T-helper 22 cell (primary cell): ENCODE results near the gene NTMT1.

ENCODE experiments used
- DNase-seq: peaks from one replicate; pipeline ENCODE4 v3.0.0-alpha.2; 2020; ENCODE audit warnings: low read depth

Gene NTMT1

DNA sequence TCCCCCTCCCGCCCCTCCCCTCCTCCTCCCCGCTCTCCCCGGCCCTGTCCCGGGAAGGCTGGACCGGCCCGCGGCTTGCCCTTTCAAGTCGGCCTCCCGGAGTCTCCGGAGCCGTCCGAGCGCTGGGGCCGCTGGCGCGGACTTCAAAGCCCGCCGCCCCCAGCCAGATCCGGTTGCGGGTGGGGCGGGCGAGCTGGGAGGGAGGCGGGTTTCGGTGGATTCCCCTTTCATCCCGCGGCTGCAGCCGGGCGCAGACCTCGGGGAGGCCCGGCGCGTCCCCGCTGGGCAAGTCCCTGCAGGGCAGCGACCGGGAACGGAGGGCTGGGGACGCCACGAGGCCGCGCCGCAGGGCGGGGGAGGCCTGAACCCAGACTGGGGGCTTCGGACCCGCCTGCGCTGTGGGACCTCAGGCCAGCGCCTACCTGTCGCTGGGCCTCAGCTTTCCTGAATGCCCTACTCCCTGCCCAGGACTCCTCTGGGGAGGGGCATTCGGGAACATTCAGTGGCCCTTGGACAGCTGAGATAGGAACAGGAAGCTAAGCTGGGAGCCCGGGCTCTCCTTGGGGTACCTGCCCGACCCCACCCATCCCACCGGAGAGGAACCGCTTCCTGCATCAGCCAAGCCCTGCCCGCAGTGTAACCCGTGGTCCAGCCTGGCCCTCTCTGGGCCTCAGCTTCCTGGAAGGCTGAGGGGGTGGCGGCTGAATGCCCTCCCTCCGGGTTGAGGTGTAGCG is 28.4 kb upstream of the NTMT1 start:
- DNase-seq, result no peak

DNA sequence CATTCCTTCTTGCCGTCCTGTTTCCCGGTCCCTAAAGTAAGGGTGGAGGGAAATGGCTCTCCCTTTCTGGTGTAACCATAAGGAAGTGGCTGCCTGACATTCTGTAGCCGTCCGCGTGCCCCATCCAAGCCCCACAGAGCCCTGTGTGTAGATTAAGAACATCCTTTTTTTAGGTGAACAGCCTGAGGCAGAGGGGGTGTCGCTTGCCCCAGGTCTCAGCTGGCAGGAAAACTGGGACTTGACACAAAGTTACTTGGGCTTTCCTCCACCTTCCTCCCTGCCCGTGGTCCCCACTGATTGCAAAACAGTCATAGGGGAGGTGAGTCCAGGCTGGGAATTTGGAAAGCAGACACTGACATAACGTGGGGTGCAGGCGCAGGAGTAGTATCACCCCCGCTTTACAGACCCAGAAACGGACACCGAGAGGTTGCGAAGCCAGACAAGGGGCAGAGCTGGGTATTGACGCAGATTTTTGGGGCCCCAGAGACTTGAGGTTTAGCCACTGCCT is 27.8 kb upstream of the NTMT1 start:
- no peak for DNase-seq

DNA sequence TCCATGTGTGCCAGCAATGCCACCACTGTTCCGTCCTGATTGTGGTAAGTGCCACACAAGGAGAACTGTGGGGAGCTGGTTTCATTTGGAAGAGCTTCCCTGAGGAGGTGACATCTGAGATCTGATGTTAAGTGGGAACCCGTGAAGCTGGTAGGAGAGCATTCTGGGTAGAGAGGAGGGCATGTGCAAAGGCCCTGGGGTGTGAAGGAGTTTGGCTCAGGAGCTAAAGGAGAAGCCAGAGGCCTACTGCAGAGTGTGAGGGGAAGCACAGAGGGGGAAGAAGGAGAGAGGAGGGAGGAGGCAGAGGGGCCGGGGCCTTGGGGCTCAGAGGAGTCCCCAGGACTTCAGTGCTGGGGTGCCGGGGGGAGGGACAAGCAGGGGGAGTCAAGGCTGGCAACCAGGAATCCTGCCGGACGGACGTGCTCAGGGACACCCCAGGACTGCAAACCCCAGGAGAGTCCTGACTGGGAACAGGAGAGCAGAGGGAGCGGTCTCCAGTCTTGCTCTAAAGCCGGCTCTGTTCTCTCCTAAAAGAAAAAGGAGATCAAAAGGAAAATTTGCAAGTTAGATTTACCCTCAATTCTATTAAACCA is 24.8 kb upstream of the NTMT1 start:
- no peak for DNase-seq

DNA sequence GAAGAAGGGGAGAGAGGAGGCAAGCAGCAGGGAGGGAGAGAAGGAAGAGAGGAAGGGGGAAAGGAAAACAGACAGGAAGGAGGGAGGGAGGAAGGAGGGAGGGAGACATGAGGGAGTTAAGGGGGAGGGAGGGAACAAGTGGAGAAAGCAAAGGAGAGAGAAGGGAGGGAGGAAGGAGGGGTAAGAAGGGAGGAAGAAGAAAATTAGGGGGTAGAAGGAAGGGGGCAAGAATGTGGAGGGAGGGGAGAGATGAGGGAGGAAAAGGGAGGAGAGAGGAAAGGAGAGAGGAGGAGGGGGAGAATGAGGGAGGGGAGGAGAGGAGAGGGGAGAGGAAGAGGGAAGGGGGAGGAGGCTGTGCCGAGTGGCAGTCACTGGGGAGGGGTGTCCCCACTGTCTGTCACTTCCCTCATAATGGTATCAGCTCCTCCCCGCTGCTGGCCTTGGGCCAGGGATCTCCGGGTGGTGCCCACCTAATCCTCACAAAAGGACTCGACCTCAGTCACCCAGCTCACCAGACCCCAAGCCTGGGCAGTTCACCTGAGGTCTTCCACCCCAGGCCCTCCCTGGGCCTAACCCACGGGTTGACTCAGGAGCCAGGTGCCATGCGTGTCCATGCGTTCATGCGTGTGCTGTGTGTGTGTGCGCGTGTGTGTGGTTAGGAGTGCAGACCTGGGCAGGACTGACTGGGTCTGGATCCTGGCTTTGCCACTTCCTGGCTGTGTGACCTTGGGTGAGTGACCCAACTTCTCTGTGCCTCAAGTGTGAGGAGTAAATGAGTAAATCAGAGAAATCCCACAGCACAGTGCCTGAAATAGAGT is 23.2 kb upstream of the NTMT1 start:
- DNase-seq, result no peak

DNA sequence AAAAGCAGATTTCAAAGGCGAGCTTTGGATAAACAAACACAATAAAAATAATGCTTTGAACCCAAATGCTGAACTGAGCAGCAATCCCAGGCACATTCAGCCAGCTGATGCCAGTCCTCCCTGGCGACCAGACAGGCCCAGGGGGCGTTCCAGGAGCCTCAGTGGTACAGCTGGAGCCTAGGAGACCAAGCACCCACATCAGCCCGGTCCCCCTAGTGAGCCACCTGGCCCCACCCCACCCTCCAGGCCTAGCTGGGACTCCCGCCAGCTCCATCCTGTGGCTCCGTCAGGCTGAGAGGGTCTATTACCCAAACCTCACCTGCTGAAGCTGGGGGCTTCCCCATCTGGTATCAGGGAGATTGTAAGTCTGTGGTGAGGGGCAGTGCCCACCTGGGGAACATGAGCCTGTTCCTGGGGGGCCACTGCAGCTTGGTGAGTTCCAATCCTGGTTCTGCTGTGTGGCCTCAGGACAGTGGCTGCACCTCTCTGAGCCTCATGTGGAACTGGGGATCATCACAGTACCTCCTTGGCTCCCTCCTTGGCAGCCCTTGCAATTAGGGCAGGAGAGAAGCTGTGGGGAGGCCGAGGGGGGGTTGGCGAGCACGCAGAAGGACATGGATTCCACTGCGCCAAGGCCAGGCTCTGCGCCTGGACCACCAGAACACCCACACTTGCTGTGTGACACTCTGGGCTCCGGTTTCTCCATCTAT is 21.8 kb upstream of the NTMT1 start:
- no peak for DNase-seq

DNA sequence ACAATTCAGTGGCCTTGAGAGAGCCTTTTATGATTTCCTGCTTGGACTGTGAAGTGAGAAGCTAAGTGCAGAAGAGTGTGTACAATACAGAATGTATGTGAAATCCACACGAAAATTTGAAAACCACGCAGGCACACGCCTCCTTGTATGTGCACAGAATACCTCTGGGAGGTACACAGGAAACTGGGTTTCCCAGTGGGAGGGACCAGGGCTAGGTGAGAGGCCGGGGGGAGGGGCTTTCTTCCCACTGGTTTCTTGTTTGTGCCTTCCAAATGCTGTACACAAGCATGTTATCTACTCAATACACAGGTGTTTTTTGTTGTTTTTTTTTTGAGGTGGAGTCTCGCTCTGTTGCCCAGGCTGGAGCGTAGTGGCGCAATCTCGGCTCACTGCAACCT is 21.2 kb upstream of the NTMT1 start:
- DNase-seq, result no peak

DNA sequence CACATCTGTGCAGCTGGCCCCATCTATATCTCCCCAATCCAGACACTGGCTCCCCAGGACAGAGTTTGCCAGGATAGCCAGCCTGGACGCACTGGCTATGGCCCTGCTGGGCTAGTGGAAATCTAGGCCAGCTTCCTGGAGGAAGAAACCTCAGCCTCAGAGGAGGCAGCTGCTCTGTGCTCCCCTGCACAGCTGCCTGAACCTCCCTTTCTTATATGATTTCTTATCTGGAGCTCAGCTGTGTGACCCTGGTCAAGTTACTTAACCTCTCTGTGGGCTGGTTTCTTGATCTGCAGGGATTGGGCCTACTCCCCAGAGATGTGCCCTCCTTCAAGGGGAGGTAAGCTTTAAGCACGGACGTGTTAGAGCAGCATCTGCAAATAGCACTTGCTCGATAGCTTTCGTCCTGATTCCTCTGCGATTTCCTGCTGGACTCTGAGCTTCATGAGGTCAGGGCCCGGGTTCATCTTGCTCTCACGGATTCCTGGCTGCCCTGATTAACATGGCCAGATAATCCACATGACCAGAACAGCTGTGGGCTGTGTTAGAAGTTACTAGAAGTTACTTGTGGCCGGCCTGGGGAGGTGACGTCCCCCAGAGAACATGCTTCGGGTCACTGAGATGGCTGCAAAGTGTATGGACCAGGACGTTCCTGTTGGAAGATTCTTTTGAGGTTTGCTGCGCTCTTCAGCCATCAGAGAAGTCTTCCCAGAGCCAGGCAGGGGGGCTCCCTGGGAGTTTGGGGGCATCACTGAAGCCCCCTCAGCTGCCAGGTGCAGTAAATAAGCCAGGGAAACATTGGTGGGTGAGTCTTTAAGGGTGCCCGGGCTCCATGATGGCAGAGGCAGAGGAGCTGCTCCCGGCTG is 19.6 kb upstream of the NTMT1 start:
- DNase-seq, result no peak

DNA sequence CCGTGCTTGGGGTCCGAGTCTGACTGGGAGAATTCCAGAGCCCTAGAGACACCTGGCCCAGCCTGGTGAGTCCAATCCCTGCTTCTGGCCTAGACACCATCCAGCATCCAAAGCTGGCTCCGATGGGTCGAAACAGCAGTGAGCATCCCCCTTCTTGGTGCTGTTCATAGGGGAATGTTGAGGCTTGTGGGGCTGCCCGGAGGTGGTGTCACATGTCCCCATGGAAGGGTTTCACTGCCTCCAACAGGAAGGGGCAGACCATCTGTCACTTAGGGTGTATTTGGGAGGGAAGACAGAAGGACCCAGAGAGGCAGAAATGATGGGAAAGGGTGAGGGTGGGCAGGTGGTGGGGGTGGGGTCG is 19.0 kb upstream of the NTMT1 start:
- DNase-seq, result no peak

DNA sequence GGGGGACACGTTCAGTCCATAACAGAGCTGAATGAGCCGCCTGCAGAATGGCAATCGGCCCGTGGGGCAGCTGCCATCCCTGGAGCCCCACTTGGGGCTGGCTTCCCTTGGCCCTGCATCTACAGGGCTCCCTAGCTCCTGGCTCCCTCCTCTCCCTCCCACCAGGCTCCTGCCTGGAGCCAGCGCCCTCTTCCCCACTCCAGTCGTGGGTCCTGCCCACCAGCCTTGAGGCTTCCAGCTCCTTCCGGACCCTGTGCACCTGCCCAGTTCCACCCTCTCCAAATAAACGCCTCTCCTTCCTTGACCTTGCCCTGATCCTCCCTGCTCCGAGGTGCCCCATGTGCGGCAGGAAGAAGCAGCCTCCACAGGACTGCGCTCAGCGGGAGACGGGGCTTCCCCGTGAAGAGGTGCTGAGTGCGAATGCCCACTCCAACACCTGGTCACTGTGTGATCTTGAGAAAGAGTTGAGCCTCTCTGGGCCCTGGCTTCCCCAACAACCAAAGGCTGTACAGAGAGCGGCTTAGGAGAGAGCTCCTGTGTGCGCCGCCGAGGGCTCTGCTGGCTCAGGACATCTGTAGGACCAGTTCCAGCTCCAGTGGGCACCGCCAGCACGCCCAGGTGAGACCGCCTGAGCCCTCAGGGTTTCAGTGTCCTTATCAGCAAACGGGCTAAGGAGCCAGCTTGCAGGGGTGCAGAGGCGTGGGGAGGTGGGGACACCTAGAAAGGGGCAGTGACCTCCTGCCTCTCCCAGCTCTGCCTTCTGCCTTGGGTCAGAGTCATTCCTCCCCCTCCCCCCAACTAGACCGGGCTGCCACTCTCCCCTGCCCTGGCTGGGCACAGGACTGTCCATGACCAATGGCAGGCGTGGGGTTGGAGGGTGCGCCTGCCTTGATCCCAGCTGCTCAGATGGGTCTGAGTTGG is 17.1 kb upstream of the NTMT1 start:
- no peak for DNase-seq

DNA sequence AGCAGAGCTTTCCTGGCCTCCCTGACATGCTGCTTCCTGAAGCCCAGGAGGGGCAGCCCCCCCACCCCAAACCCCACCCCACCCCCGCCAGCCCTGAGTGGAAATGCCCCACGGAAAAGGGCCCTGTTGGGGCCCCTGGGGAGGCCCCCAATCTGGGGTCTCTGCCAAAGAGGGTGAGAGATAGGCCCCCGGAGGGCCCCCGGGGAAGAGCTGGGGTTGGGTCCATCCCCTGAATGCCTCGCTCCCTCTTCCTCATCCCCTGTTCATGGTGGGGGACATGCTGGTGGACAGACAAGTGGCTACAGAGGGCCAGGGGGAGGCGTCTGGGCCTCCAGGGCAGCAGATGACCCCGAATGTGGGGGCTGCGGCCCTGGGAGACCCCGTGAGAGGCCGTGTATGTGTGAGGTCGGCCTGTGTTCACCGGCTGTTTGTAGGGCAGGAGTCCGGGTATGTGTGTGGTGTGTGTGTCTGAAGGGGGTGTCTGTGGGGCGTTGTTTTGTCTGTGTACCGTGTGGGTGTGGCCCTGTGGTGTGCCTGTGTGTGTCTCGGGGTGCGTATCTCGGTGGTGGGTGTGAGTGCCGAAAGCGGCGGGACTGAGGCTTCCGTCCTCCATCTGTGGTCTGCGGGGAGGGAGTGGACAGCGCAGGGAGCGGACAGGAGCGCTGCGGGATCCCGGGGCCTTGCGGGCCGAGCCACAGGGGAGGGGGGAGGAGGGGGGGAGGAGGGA is 16.3 kb upstream of the NTMT1 start:
- peak; percentile 61 for DNase-seq

DNA sequence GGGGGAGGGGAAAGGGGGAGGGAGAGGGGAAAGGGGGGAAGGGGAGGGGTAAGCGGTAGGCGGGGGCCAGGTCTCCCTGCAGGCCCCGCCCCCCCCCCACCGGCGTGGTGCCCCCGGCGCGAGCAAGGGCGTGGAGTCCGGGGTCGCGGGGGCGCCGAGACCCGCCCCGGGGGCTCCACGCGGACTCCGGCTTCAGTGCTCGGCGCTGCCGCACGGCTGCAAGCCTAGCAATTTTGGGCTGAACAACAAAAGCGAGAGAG is 15.8 kb upstream of the NTMT1 start:
- no peak for DNase-seq

DNA sequence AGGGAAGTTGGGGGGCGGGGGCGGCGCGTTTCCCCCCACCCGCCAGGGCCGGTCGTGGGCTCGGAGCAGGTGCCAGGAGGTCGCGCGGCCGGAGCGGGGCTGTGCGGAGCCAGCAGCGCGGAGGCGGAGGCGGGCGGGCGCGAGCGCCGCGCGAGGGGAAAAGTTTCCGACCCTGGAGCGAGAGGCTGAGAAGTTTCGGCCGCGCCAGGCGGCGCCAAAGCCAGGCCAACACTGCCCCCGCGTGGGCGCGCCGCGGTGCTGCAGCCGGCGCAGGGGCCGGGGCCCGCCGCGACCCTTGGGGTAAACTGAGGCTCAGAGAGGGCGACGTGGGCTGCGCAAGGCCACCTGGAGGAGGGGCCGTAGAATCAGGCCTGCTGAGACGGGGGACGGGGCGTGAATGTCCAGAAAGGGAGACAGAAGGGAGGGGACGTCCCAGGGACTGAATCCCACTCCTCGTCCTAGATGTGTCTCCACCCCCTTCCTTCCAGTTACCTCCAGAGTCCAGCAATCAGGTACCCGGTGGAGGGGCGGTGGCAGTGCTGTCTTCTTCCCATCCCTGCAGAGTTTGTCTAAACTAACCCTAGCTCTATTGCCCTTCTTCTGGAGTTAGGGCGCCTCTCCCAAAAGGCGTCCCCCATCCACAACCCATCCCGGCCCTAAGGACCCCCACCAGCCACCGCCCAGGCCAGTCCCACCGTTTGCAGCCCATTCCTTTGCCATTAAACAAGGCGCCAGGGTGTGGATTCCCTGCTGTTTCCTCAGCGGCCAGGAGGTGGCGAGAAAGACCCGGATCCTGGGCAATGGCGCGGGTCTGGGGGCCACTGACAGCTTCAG is 15.3 kb upstream of the NTMT1 start:
- peak; percentile 40 for DNase-seq

DNA sequence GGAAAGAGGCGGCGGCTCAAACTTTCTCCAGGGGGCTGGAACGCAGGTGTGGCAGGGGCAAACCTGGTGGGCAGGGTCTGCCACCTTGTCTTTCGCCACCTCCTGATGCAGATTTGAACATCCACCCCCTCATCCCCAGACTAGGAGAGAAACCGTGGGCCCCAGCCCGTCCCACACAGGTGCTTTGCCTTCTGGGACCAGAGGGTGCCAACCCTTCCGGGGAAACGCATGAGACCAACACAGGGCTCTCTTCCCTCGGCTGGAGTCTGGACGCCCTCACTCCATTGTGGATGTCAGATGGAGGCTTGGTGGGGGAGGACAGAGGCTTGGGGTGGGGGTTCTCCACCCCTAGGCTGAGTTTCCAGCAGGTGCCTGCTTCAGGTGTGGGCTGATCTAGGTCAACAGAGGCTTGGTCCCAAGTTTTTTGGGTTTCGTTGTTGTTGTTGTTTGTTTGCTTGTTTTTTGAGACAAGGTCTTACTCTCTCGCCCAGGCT is 14.6 kb upstream of the NTMT1 start:
- DNase-seq, result no peak

DNA sequence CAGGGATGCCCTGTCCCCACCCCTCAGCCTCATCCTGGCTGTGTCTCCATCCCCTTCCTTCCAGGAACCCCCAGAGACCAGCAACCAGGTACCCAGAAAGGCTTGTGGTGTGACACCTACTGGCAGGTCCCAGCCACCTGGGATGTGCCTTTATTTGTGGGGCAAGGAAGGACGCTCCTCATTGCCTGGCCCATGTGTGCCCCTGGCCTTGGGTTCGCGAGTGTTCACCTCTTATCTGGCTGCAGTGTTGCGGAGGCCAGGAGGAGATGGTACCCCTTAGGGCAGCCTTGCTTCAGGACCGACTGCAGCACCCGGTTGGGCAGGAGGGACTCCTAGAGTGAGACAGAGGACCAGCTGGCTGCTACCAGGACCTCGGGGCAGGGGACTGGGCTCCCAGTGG is 13.8 kb upstream of the NTMT1 start:
- no peak for DNase-seq

DNA sequence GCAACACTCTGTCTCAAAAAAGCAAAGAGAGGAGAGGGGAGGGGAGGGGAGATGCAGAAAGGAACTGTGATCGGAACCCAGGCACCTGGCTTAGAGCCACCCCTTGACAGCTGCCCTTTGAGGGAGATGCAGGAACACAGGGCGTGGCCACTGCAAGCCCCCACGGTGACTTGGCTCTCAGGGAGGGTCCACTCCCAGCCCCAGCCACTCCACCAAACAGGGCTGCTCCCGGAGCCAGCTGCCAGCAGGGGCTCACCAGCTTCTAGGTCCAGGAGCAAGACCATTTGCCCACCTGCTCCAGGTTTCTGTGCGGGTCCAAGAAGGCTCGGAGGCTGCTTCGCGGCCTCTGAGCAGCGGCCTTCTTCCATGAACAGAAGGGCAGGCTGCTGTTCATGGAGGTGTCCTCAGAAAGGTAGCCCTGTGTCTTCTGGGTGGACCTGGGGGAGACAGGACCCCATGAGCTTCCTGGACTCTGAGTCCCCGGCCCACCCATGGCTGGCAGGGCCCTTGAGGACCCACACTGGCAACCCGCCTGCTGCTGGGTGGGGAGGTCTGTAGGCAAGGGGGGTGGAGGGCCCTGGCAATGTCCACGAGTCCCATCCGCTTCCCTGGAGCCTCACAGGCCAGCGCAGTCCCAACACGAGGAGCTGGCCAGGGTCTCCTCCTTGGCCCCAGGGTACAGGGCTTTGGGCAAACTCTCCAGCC is 13.0 kb upstream of the NTMT1 start:
- DNase-seq, result no peak

DNA sequence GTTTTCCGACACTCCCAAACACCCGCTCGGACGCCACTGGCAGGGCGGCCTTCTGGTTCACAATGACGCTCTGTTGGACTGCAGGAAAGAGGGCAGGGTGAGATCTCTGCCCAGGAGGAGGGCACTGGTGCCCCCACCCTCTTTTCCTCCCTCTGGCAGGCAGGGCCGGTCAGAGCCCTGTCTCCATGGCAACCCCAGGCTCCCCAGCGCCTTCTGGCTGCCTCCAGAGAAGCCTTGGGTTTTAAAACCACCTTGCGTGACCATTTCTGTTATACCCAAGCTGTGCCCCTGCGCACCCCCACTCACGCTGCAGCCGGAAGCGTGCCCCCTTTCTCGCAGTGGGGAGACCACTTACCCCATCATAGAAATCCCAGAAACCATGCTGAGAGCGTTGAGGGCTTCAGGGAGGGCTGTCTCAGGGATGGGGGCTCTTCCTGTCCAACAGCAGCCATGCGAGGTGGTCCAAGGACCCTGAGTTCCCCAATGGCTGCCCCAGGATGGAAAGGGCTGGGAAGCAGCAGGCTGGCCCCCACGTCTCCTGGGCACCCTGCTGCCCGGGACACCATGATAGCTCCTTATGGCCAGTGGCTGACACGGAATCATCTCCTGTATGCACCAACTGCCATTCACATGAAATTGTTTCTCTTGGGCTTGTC is 12.3 kb upstream of the NTMT1 start:
- DNase-seq, result no peak

DNA sequence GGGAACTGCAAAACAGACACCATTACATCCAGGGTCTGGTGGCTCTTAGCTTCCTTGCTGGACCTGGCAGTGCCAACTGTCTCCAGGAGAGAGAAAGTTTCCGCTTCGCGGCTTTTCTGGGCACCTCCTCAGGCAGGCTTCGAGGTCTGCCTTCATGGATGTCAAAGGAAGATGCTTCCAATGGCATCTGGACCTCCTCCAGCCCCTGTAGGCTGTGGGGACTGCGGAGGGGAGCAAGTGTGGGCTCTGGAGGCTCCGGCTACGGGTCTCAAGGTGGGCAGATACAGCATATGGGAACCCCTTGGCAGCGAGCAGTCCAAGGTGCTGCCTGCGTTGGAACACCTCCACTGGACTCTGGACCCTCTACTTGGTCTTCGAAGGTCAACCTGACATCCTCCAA is 11.0 kb upstream of the NTMT1 start:
- DNase-seq, result no peak
